HEK293 (cell line): Measurements from ENCODE around the gene SIX3.

ENCODE experiments used
- CTCF ChIA-PET: fragments of 350-600 bp; formaldehyde crosslinking; extraction: SDS; loops from one replicate; lab custom pipeline; 2021; ENCODE audit warnings: antibody characterized with exemption; lab: Yijun Ruan, JAX
- POLR2A ChIA-PET: fragments of 300-600 bp; formaldehyde crosslinking; extraction: SDS; loops from one replicate; lab custom pipeline; 2020; ENCODE audit warnings: antibody characterized with exemption, inconsistent platforms; lab: Yijun Ruan, JAX
- H3K27ac ChIP-seq: fragments of 200-500 bp; sonication (Bioruptor generic); 2 replicates; pipeline ENCODE4 v1.5.1; 2014; ENCODE audit warnings: low read depth, low read length, control low read depth, inconsistent platforms; ENCODE audit errors: extremely low read depth
- H3K36me3 ChIP-seq, 2 experiments: fragments of 200-500 bp in 1 of 2; sonication (Bioruptor generic) in 1 of 2; 1 replicate in 1 of 2; 2 replicates in 1 of 2; pipeline ENCODE4 v1.5.1; 2014 to 2017; ENCODE audit warnings: inconsistent platforms in 2 of 2, low read length in 2 of 2; ENCODE audit not compliant: control insufficient read depth in 2 of 2, insufficient read depth in 1 of 2
- H3K4me1 ChIP-seq: fragments of 200-500 bp; sonication (Bioruptor generic); 2 replicates; pipeline ENCODE4 v1.5.1; 2014; ENCODE audit warnings: mild to moderate bottlenecking, low read length, inconsistent platforms; ENCODE audit not compliant: control insufficient read depth, insufficient read depth
- H3K4me3 ChIP-seq: 2 replicates; pipeline ENCODE4 v1.5.1; 2011; ENCODE audit warnings: low read depth, mild to moderate bottlenecking, control low read depth, low read length, moderate library complexity
- H3K9me3 ChIP-seq: fragments of 200-500 bp; sonication (Bioruptor generic); 2 replicates; pipeline ENCODE4 v1.5.1; 2014; ENCODE audit warnings: low read depth, low read length, inconsistent platforms; ENCODE audit not compliant: control insufficient read depth, insufficient read depth
- BCL11A ChIP-seq: fragments of 450-650 bp; formaldehyde crosslinking; IDR thresholded peaks from 2 replicates; pipeline ENCODE4 v1.5.1; 2016; ENCODE audit warnings: low read depth, missing biosample characterization, missing genetic modification characterization
- GLI2 ChIP-seq: fragments of 450-650 bp; formaldehyde crosslinking; IDR thresholded peaks from 2 replicates; pipeline ENCODE4; 2017; ENCODE audit warnings: missing biosample characterization, missing genetic modification characterization, low read depth, borderline replicate concordance
- MEIS1 ChIP-seq: sonication (generic); formaldehyde crosslinking; IDR thresholded peaks from 2 replicates; pipeline ENCODE4 v1.8.1; 2022; ENCODE audit warnings: missing genetic modification reagents, mild to moderate bottlenecking, borderline replicate concordance
- PBX3 ChIP-seq: sonication (generic); formaldehyde crosslinking; IDR thresholded peaks from 2 replicates; pipeline ENCODE4 v1.8.1; 2022; ENCODE audit warnings: mild to moderate bottlenecking, moderate library complexity, missing genetic modification reagents
- SP7 ChIP-seq: fragments of 450-650 bp; formaldehyde crosslinking; IDR thresholded peaks from 2 replicates; pipeline ENCODE4 v1.5.1; 2016; ENCODE audit warnings: missing biosample characterization, missing genetic modification characterization
- TCF7L2 ChIP-seq: IDR thresholded peaks from 2 replicates; pipeline ENCODE4 v1.6.1; 2011; ENCODE audit warnings: low read depth, mild to moderate bottlenecking, inconsistent platforms, low read length, moderate library complexity, borderline replicate concordance
- ZEB2 ChIP-seq: fragments of 450-650 bp; formaldehyde crosslinking; IDR thresholded peaks from 2 replicates; pipeline ENCODE4 v1.5.1; 2016; ENCODE audit warnings: missing biosample characterization, missing genetic modification characterization
- ZNF23 ChIP-seq: fragments of 450-650 bp; formaldehyde crosslinking; IDR thresholded peaks from 2 replicates; pipeline ENCODE4 v1.5.1; 2016; ENCODE audit warnings: missing biosample characterization, missing genetic modification characterization, borderline replicate concordance
- ZNF404 ChIP-seq: fragments of 450-650 bp; formaldehyde crosslinking; IDR thresholded peaks from 2 replicates; pipeline ENCODE4 v1.5.1; 2017; ENCODE audit warnings: missing biosample characterization, missing genetic modification characterization
- ZNF48 ChIP-seq: fragments of 450-650 bp; formaldehyde crosslinking; IDR thresholded peaks from 2 replicates; pipeline ENCODE4 v1.5.1; 2016; ENCODE audit warnings: missing biosample characterization, missing genetic modification characterization
- ZNF488 ChIP-seq: fragments of 450-650 bp; formaldehyde crosslinking; IDR thresholded peaks from 2 replicates; pipeline ENCODE4 v1.5.1; 2016; ENCODE audit warnings: missing biosample characterization, missing genetic modification characterization
- ZNF596 ChIP-seq: fragments of 450-650 bp; IDR thresholded peaks from 2 replicates; pipeline ENCODE4 v1.5.0; 2018; ENCODE audit warnings: missing biosample characterization, mild to moderate bottlenecking, missing genetic modification characterization, moderate library complexity
- ZNF664 ChIP-seq: fragments of 450-650 bp; formaldehyde crosslinking; IDR thresholded peaks from 2 replicates; pipeline ENCODE4 v1.5.1; 2016; ENCODE audit warnings: missing biosample characterization, missing genetic modification characterization
- ZNF692 ChIP-seq: fragments of 450-650 bp; formaldehyde crosslinking; IDR thresholded peaks from 2 replicates; pipeline ENCODE4 v1.5.1; 2016; ENCODE audit warnings: missing biosample characterization, missing genetic modification characterization
- ZNF768 ChIP-seq: fragments of 450-650 bp; formaldehyde crosslinking; IDR thresholded peaks from 2 replicates; pipeline ENCODE4 v1.5.1; 2018; ENCODE audit warnings: missing biosample characterization, mild to moderate bottlenecking, missing genetic modification characterization
- ZNF830 ChIP-seq: fragments of 450-650 bp; IDR thresholded peaks from 2 replicates; pipeline ENCODE4 v1.5.0; 2018; ENCODE audit warnings: missing biosample characterization, missing genetic modification characterization, low read depth, mild to moderate bottlenecking, moderate library complexity
- ZSCAN18 ChIP-seq: fragments of 450-650 bp; formaldehyde crosslinking; IDR thresholded peaks from 2 replicates; pipeline ENCODE4 v1.5.1; 2016; ENCODE audit warnings: missing biosample characterization, missing genetic modification characterization
- ZSCAN23 ChIP-seq: fragments of 450-650 bp; formaldehyde crosslinking; IDR thresholded peaks from 2 replicates; pipeline ENCODE4 v1.5.1; 2016; ENCODE audit warnings: missing biosample characterization, missing genetic modification characterization
- TF ChIP-seq, protein P1 (sequence below): fragments of 450-650 bp; IDR thresholded peaks from 2 replicates; pipeline ENCODE4 v1.5.1; 2018; ENCODE audit warnings: missing biosample characterization, mild to moderate bottlenecking, missing genetic modification characterization

The SIX3 gene

GRCh38 chr2:44943693-44944101 is 2.2 kb downstream of the SIX3 start:
- Histone ChIP-seq H3K9me3 (no peaks in the 10 kb centered on the region), H3K36me3 (no peaks in the 10 kb centered on the region), H3K4me1 (no peaks in the 10 kb centered on the region), H3K27ac (no peak overlapping the region), H3K4me3 (no peak overlapping the region)
- CTCF ChIA-PET = interaction anchor here (0.6 to 1.3 kb wide), 3 partner anchors 11 to 464 kb away, joined by 3 to 4 read pairs (median 3); no protein-coding TSS in a partner anchor
- TF ChIP-seq ZNF596 (tag by site-specific recombination) (no peak), ZNF692 (tag by site-specific recombination) (no peak), ZNF48 (tag by site-specific recombination) (no peak), ZNF404 (tag by site-specific recombination) (no peak), PBX3 (CRISPR knock-in tag) (no peak), ZNF768 (tag by site-specific recombination) (no peak), GLI2 (tag by site-specific recombination) (no peak), ZSCAN18 (tag by site-specific recombination) (no peak), BCL11A (tag by site-specific recombination) (no peak), ZNF488 (tag by site-specific recombination) (no peak), ZNF23 (tag by site-specific recombination) (no peak), MEIS1 (CRISPR knock-in tag) (no peak), ZSCAN23 (tag by site-specific recombination) (no peak), ZNF664 (tag by site-specific recombination) (no peak), ZEB2 (tag by site-specific recombination) (no peak)
- TF ChIP-seq, protein P1, sequence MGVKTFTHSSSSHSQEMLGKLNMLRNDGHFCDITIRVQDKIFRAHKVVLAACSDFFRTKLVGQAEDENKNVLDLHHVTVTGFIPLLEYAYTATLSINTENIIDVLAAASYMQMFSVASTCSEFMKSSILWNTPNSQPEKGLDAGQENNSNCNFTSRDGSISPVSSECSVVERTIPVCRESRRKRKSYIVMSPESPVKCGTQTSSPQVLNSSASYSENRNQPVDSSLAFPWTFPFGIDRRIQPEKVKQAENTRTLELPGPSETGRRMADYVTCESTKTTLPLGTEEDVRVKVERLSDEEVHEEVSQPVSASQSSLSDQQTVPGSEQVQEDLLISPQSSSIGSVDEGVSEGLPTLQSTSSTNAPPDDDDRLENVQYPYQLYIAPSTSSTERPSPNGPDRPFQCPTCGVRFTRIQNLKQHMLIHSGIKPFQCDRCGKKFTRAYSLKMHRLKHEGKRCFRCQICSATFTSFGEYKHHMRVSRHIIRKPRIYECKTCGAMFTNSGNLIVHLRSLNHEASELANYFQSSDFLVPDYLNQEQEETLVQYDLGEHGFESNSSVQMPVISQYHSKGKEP (tag by site-specific recombination) = no peak
- POLR2A ChIA-PET = no interaction called here

DNA sequence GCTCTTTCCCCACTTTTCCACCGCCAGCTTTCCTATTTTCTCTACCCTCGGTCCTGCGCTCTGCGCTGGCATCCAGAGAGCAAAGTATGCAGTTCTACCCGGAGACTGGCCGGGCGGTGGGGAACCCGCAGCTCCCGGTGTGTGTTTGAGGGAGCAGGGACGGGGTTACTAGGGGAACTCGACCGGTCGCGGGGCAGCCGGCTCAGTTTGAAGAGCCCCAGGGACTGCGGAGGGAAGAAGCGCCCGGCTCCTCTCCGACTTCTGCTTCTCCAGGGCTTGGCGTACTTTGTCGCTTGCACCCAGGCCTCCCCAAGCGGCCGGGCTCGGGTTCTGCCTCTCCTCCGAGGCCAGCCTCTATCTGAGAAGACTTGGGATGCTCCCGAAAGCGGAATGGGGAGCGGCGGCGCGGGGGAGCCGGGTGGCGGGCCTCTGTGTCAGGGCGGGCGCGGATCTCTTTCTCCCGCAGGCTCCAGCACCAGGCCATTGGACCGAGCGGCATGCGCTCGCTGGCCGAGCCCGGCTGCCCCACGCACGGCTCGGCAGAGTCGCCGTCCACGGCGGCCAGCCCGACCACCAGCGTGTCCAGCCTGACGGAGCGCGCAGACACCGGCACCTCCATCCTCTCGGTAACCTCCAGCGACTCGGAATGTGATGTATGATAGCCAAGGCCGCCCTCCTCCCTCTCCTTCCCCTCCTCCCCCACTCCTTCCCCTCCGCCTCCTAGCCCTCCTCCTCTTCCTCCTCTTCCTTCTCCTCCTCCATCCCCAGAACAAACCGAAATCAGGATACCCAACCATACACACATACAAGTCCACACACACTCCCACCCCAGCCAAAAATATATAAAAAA is 2.8 kb downstream of the SIX3 start:
- ChIA-PET CTCF (interaction anchor here (0.7 to 1.3 kb wide), 2 partner anchors 10 to 465 kb away, joined by 3 to 4 read pairs; no protein-coding TSS in a partner anchor), POLR2A (interaction anchor here (0.6 kb wide), 1 partner anchor 581 kb away, joined by 3 read pairs; no protein-coding TSS in a partner anchor)
- H3K4me3 ChIP-seq = no peak overlapping the region
- H3K9me3 ChIP-seq = no peaks in the 10 kb centered on the region
- no peak for TF ChIP-seq SP7 (tag by site-specific recombination)
- TF ChIP-seq TCF7L2 = no peak
- no peak for TF ChIP-seq ZNF830
- no peaks in the 10 kb centered on the region for H3K4me1 ChIP-seq
- H3K27ac ChIP-seq = no peak overlapping the region
- H3K36me3 ChIP-seq = no peaks in the 10 kb centered on the region
